Left forelimb (tissue), 1 donor: ENCODE measurements around the gene CACNA1B.
"Not testable (repeated sequence)": the region's sequence is repeated elsewhere in the genome, so short reads cannot be mapped to it uniquely, and the experiment has no call there.

Experiments
- DNase-seq: peaks from one replicate; pipeline ENCODE4 v3.0.0-alpha.2; 2018; ENCODE audit warnings: low spot score

Gene CACNA1B

GRCh38 chr9:138143491-138143890 lies 265.9 kb downstream of the CACNA1B start:
- not testable (repeated sequence) for DNase-seq

GRCh38 chr9:138147556-138147955 lies 270.0 kb downstream of the CACNA1B start:
- DNase-seq: not testable (repeated sequence)

- not testable (repeated sequence) for DNase-seq
Measured at GRCh38 chr9:138149672-138150656, 272.4 kb downstream of the CACNA1B start.

- not testable (repeated sequence) for DNase-seq
Measured at GRCh38 chr9:138155788-138156187, 278.2 kb downstream of the CACNA1B start.

GRCh38 chr9:138166793-138167192 lies 289.2 kb downstream of the CACNA1B start:
- not testable (repeated sequence) for DNase-seq
